Ishikawa (cell line): ENCODE results near the gene SLC25A44.

ENCODE experiments used
- CEBPB ChIP-seq: IDR thresholded peaks from 2 replicates; pipeline ENCODE4 v1.6.1; 2012
- CREB1 ChIP-seq: IDR thresholded peaks from 2 replicates; pipeline ENCODE4 v1.6.1; 2012; ENCODE audit warnings: low read depth
- EGR1 ChIP-seq: IDR thresholded peaks from 2 replicates; pipeline ENCODE4 v1.6.1; 2012
- EP300 ChIP-seq: IDR thresholded peaks from 2 replicates; pipeline ENCODE4 v1.6.1; 2012; ENCODE audit warnings: borderline replicate concordance
- TAF1 ChIP-seq: IDR thresholded peaks from 2 replicates; pipeline ENCODE4 v1.6.1; 2012; ENCODE audit warnings: low read depth, mild to moderate bottlenecking
- TCF12 ChIP-seq: IDR thresholded peaks from 2 replicates; pipeline ENCODE4 v1.6.1; 2012; ENCODE audit warnings: low read depth
- TEAD4 ChIP-seq: IDR thresholded peaks from 2 replicates; pipeline ENCODE4 v1.6.1; 2012
- YY1 ChIP-seq: IDR thresholded peaks from 2 replicates; pipeline ENCODE4 v1.6.1; 2012; ENCODE audit warnings: low read depth
- TF ChIP-seq, protein P1 (sequence below): IDR thresholded peaks from 2 replicates; pipeline ENCODE4 v1.6.1; 2012; ENCODE audit warnings: low read depth, mild to moderate bottlenecking
- TF ChIP-seq, protein P2 (sequence below): IDR thresholded peaks from 2 replicates; pipeline ENCODE4 v1.6.1; 2012
- TF ChIP-seq, protein P3 (sequence below): IDR thresholded peaks from 2 replicates; pipeline ENCODE4 v1.6.1; 2012

DNA sequence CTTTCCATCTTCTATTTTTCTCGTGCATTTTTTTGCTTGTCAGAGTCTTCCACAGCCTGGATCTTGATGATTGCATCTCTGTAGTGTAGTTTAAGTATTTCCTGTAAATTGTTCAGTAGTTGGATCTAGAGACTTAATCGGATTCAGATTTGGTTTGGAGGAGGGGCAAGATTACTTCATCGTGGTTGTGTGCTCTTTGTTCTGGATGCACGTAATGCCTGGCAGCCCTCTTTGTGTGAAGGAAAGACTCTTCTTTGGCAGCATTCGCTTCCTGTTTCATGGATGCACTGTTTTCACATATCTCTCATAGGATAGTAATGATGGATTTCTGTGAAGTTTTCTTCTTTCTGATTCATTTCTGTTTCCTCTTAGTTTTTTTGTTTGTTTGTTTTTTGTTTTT lies 26.4 kb upstream of the SLC25A44 start:
- no peak for TF ChIP-seq EP300
- TF ChIP-seq TAF1: no peak
- TF ChIP-seq, protein P1, sequence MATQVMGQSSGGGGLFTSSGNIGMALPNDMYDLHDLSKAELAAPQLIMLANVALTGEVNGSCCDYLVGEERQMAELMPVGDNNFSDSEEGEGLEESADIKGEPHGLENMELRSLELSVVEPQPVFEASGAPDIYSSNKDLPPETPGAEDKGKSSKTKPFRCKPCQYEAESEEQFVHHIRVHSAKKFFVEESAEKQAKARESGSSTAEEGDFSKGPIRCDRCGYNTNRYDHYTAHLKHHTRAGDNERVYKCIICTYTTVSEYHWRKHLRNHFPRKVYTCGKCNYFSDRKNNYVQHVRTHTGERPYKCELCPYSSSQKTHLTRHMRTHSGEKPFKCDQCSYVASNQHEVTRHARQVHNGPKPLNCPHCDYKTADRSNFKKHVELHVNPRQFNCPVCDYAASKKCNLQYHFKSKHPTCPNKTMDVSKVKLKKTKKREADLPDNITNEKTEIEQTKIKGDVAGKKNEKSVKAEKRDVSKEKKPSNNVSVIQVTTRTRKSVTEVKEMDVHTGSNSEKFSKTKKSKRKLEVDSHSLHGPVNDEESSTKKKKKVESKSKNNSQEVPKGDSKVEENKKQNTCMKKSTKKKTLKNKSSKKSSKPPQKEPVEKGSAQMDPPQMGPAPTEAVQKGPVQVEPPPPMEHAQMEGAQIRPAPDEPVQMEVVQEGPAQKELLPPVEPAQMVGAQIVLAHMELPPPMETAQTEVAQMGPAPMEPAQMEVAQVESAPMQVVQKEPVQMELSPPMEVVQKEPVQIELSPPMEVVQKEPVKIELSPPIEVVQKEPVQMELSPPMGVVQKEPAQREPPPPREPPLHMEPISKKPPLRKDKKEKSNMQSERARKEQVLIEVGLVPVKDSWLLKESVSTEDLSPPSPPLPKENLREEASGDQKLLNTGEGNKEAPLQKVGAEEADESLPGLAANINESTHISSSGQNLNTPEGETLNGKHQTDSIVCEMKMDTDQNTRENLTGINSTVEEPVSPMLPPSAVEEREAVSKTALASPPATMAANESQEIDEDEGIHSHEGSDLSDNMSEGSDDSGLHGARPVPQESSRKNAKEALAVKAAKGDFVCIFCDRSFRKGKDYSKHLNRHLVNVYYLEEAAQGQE: no peak
- TF ChIP-seq, protein P2, sequence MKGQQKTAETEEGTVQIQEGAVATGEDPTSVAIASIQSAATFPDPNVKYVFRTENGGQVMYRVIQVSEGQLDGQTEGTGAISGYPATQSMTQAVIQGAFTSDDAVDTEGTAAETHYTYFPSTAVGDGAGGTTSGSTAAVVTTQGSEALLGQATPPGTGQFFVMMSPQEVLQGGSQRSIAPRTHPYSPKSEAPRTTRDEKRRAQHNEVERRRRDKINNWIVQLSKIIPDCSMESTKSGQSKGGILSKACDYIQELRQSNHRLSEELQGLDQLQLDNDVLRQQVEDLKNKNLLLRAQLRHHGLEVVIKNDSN: no peak
- TF ChIP-seq TEAD4: no peak
- no peak for TF ChIP-seq TCF12
- no peak for TF ChIP-seq CREB1
- no peak for TF ChIP-seq EGR1
- TF ChIP-seq CEBPB: no peak
- TF ChIP-seq, protein P3, sequence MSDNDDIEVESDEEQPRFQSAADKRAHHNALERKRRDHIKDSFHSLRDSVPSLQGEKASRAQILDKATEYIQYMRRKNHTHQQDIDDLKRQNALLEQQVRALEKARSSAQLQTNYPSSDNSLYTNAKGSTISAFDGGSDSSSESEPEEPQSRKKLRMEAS: no peak
- TF ChIP-seq YY1: no peak
